Epithelial cell of esophagus (primary cell): ENCODE measurements around the gene GABRB1.
A peak's percentile ranks its signal among the peaks of the same experiment; 100 is the strongest.

Source experiments
- DNase-seq: peaks from one replicate; pipeline ENCODE4 v3.0.0; 2010; ENCODE audit warnings: low read depth
- H3K4me3 ChIP-seq: 2 replicates; pipeline ENCODE4 v1.5.1; 2011; ENCODE audit warnings: mild to moderate bottlenecking, low read length, control low read depth
- CTCF ChIP-seq: IDR thresholded peaks from 2 replicates; pipeline ENCODE4 v1.5.1; 2011; ENCODE audit warnings: low read depth, mild to moderate bottlenecking, low read length, control low read depth, inconsistent platforms; ENCODE audit not compliant: insufficient read depth; ENCODE audit errors: missing control alignments

Gene GABRB1

GRCh38 chr4:47101453-47101852 is 70.1 kb downstream of the GABRB1 start:
- H3K4me3 ChIP-seq: no peak overlapping the region
- no peak for TF ChIP-seq CTCF
- DNase-seq: no peak

- H3K4me3 ChIP-seq: no peak overlapping the region
- peak; percentile 6 for DNase-seq
- no peak for TF ChIP-seq CTCF
Measured at GRCh38 chr4:47104986-47105385, 73.6 kb downstream of the GABRB1 start.

GRCh38 chr4:47106561-47106960 is 75.2 kb downstream of the GABRB1 start:
- TF ChIP-seq CTCF: no peak
- no peak overlapping the region for H3K4me3 ChIP-seq
- DNase-seq: peak; percentile 37

GRCh38 chr4:47109379-47109778 is 78.0 kb downstream of the GABRB1 start:
- no peak for TF ChIP-seq CTCF
- DNase-seq: no peak
- H3K4me3 ChIP-seq: no peak overlapping the region

GRCh38 chr4:47110546-47111132 is 79.3 kb downstream of the GABRB1 start:
- TF ChIP-seq CTCF: no peak
- no peak for DNase-seq
- no peak overlapping the region for H3K4me3 ChIP-seq

- H3K4me3 ChIP-seq: no peak overlapping the region
- DNase-seq: no peak
- no peak for TF ChIP-seq CTCF
Measured at GRCh38 chr4:47118192-47118929, 87.0 kb downstream of the GABRB1 start.

GRCh38 chr4:47120783-47121182 is 89.4 kb downstream of the GABRB1 start:
- DNase-seq: no peak
- no peak overlapping the region for H3K4me3 ChIP-seq
- TF ChIP-seq CTCF: no peak
